NCI-H69 (cell line): ENCODE data around the gene SPPL2C.
"Not testable (repeated sequence)": the region's sequence is repeated elsewhere in the genome, so short reads cannot be mapped to it uniquely, and the experiment has no call there.

Source experiments
- DNase-seq: peaks from one replicate; lab custom pipeline; 2025; lab: John Stamatoyannopoulos, UW

The SPPL2C gene

GRCh38 chr17:45850011-45850410 is 5.3 kb downstream of the SPPL2C start:
- no peak for DNase-seq

GRCh38 chr17:45850468-45850867 is 5.8 kb downstream of the SPPL2C start:
- DNase-seq: no peak

GRCh38 chr17:45851022-45851421 is 6.3 kb downstream of the SPPL2C start:
- DNase-seq: no peak

- DNase-seq: peak; percentile 41
Observed at GRCh38 chr17:45851464-45851863, 6.8 kb downstream of the SPPL2C start.

GRCh38 chr17:45851873-45852272 is 7.2 kb downstream of the SPPL2C start:
- no peak for DNase-seq

- DNase-seq: peak; percentile 84
Observed at GRCh38 chr17:45852535-45853297, 8.0 kb downstream of the SPPL2C start.

GRCh38 chr17:45854209-45854608 is 9.5 kb downstream of the SPPL2C start:
- DNase-seq: no peak

GRCh38 chr17:45855691-45856336 is 11.1 kb downstream of the SPPL2C start:
- DNase-seq: no peak

GRCh38 chr17:45857977-45858708 is 13.5 kb downstream of the SPPL2C start:
- no peak for DNase-seq

GRCh38 chr17:45861165-45861564 is 16.5 kb downstream of the SPPL2C start:
- no peak for DNase-seq

- not testable (repeated sequence) for DNase-seq
Observed at GRCh38 chr17:45862127-45862526, 17.4 kb downstream of the SPPL2C start.

GRCh38 chr17:45863857-45864654 is 19.4 kb downstream of the SPPL2C start:
- DNase-seq: no peak

GRCh38 chr17:45867171-45867570 is 22.5 kb downstream of the SPPL2C start:
- DNase-seq: no peak

- no peak for DNase-seq
Observed at GRCh38 chr17:45867702-45868101, 23.0 kb downstream of the SPPL2C start.

GRCh38 chr17:45868276-45868675 is 23.6 kb downstream of the SPPL2C start:
- DNase-seq: no peak

GRCh38 chr17:45869676-45870341 is 25.1 kb downstream of the SPPL2C start:
- no peak for DNase-seq

- no peak for DNase-seq
Observed at GRCh38 chr17:45870342-45870974, 25.8 kb downstream of the SPPL2C start.

- no peak for DNase-seq
Observed at GRCh38 chr17:45871718-45872117, 27.0 kb downstream of the SPPL2C start.

GRCh38 chr17:45873728-45874127 is 29.0 kb downstream of the SPPL2C start:
- DNase-seq: peak; percentile 76

GRCh38 chr17:45874151-45874550 is 29.5 kb downstream of the SPPL2C start:
- DNase-seq: no peak

- DNase-seq: peak; percentile 24
Observed at GRCh38 chr17:45876539-45876938, 31.9 kb downstream of the SPPL2C start.
